Bronchial epithelial cell (primary cell): Measurements from ENCODE around the gene CSNK1G1. TPM values are rescaled to one million over a fixed set of nuclear protein-coding genes. Genes with fewer than 3 reads are reported as not detected.

Experiments
- DNase-seq: peaks from one replicate; pipeline ENCODE4 v3.0.0-alpha.2; 2010; ENCODE audit warnings: low read depth
- FAIRE-seq: peaks from 2 replicates; lab custom pipeline; 2011; peaks lifted over from hg19 to GRCh38; lab: Jason Lieb, UNC
- H3K27me3 ChIP-seq: 2 replicates; pipeline ENCODE4 v1.5.1; 2011; ENCODE audit warnings: low read length; ENCODE audit not compliant: control insufficient read depth, insufficient read depth
- H3K36me3 ChIP-seq: 2 replicates; pipeline ENCODE4 v1.5.1; 2011; ENCODE audit warnings: low read length; ENCODE audit not compliant: control insufficient read depth, insufficient read depth
- H3K4me3 ChIP-seq: 2 replicates; pipeline ENCODE4 v1.5.1; 2011; ENCODE audit warnings: mild to moderate bottlenecking, low read depth, low read length, control low read depth
- total RNA-seq: library from RNA; depleted of rRNA; stranded (reverse); fragments of >200 nt; gene quantifications from 2 replicates; pipeline ENCODE4 v1.2.1, GENCODE V29; 2014
- TF ChIP-seq, protein P1 (sequence below): IDR thresholded peaks from 2 replicates; pipeline ENCODE4 v1.5.1; 2011; ENCODE audit warnings: mild to moderate bottlenecking, moderate library complexity, low read length, control low read depth, inconsistent platforms; ENCODE audit not compliant: insufficient read depth, severe bottlenecking

Gene CSNK1G1
- total RNA-seq, 1 donor from 2014 or later = 26.3 TPM

DNA sequence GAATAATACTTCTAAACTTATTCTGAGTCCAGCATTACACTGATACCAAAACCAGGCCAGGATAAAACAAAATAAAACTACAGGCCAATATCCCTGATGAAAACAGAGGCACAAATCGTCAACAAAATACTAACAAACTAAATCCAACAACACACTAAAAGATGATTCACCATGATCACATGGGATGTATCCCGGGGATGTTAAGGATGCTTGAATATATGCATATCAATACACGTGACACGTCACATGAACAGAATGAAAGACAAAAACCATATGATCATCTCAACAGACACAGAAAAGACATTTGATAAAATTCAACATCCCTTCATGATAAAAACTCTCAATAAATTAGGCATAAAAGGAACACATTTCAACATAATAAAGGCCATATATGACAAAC is 91.5 kb downstream of the CSNK1G1 start:
- TF ChIP-seq, protein P1, sequence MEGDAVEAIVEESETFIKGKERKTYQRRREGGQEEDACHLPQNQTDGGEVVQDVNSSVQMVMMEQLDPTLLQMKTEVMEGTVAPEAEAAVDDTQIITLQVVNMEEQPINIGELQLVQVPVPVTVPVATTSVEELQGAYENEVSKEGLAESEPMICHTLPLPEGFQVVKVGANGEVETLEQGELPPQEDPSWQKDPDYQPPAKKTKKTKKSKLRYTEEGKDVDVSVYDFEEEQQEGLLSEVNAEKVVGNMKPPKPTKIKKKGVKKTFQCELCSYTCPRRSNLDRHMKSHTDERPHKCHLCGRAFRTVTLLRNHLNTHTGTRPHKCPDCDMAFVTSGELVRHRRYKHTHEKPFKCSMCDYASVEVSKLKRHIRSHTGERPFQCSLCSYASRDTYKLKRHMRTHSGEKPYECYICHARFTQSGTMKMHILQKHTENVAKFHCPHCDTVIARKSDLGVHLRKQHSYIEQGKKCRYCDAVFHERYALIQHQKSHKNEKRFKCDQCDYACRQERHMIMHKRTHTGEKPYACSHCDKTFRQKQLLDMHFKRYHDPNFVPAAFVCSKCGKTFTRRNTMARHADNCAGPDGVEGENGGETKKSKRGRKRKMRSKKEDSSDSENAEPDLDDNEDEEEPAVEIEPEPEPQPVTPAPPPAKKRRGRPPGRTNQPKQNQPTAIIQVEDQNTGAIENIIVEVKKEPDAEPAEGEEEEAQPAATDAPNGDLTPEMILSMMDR = no peak
- Histone ChIP-seq H3K27me3 (no peaks in the 10 kb centered on the region), H3K36me3 (no peaks in the 10 kb centered on the region), H3K4me3 (no peak overlapping the region)
- DNase-seq = no peak
- no peak for FAIRE-seq

DNA sequence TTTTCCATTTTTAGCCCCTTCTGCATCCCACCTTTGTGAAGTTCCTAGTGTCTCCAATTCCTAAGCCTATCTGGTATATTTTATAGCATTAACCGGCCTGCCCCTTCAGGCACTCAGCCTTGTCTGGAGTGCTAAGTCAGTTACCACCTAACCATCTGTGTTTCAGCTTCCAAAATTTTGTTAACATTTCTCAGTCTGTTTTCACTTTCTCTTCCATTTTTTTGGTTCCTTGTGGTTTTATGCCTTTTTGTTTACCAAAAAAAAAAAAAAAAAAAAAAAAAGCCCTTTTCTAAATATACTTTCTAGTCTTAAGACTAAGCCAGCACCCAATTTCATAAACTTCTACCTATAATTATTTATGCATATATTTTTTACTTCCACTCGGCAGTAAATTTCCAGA is 92.4 kb downstream of the CSNK1G1 start:
- H3K27me3 ChIP-seq = no peaks in the 10 kb centered on the region
- TF ChIP-seq, protein P1 = no peak
- FAIRE-seq (no peak), DNase-seq (no peak)
- no peak overlapping the region for H3K4me3 ChIP-seq
- H3K36me3 ChIP-seq = no peaks in the 10 kb centered on the region

DNA sequence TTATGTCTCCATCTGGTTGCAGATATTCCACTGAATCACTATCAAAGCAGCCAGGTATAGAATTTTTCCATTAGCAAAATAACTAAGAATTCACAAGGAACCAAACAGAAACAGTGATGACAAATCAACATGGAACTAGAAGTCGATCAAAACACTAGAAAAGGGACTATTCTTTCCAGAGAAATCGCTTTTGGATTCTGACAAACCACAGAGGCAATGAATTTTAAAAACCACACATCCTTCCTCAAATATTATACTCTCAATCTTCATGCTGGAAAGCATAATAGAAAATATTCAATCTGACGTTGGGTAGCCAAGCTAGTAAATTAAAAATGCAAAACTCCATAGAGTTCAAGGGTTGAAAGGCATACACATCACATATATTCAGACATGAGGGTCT is 99.9 kb downstream of the CSNK1G1 start:
- TF ChIP-seq, protein P1 = no peak
- no peak overlapping the region for H3K4me3 ChIP-seq
- FAIRE-seq (no peak), DNase-seq (no peak)
- no peaks in the 10 kb centered on the region for H3K36me3 ChIP-seq
- H3K27me3 ChIP-seq = no peaks in the 10 kb centered on the region

DNA sequence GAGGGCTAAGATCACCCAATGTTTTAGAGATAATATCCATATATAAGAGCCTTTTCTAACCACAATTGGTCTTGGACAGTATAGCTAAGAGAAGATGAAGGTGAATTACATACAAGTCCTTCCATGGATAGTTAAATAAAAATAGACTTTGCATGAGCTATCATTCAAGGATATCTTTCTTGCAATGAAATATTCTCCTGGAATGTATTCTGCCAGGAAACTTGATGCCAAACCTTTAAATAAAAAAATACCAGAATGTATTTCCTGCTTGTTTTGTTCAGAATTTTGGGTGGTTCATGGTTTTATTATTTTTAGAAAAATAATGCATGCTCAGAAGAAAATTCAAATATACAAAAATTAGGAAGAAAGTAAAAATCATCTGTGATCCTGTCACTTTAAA is 104.3 kb downstream of the CSNK1G1 start:
- no peak overlapping the region for H3K4me3 ChIP-seq

DNA sequence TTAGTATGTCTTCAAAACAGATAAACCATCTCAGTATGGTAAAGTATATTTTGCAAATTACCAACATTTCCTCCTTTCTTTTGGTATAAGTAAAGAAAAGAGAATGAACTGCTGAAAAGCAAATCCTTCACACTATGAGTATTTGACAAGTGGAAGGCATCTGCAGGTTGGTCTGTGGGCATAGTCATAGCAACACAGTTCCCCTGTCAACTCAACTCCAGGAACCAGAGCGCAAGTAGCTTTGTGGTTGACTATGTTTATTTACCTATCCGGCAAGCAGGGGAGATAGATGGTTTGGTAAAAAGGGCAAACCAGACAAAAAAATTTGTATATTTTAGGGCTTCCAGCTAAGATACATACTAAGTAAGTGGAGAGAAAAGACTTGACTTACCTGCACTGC is 104.9 kb downstream of the CSNK1G1 start:
- H3K27me3 ChIP-seq = no peaks in the 10 kb centered on the region
- FAIRE-seq = no peak
- DNase-seq = no peak
- no peak overlapping the region for H3K4me3 ChIP-seq
- no peaks in the 10 kb centered on the region for H3K36me3 ChIP-seq
- TF ChIP-seq, protein P1 = no peak

More for the DNA sequence above, 104.3 kb downstream of the CSNK1G1 start:
- H3K27me3 ChIP-seq = no peaks in the 10 kb centered on the region
- DNase-seq = no peak
- no peak for FAIRE-seq
- no peaks in the 10 kb centered on the region for H3K36me3 ChIP-seq
- TF ChIP-seq, protein P1 = no peak

DNA sequence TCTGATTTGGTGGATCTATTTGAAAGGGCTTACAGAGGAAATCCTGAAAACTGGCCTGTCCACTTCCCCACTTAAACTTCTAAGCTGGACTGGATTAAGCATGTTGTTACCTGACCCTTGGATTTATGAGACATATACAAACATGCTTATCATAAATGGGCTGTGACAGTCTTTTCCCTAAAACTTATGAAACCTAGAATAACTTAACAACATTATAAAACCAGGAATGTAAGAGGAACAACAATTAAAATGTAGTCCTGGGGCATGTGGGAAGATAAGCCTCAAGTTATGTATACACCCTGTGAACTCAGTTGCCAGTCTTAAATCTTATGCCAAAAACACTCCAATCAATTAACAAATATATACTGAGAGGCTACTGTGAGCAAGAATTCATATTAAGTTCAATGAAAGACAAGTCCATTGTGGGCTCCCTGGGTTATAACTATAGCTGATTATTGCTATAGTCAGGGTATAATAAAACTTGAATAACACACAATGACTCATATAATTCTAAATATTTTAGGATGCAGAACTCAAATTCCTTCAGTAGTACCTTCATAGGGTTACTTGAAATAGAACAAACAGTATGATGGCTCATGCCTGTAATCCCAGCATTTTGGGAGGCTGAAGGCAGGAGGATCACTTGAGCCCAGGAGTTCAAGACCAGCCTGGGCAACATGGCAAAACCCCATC is 105.9 kb downstream of the CSNK1G1 start:
- H3K36me3 ChIP-seq = no peaks in the 10 kb centered on the region
- no peak overlapping the region for H3K4me3 ChIP-seq
- no peaks in the 10 kb centered on the region for H3K27me3 ChIP-seq
- FAIRE-seq = no peak
- DNase-seq = peak; percentile 77
- TF ChIP-seq, protein P1 = no peak
